Heart left ventricle (tissue), 13 donors: ENCODE data around the gene INPP4A.

Experiments used
- CTCF ChIP-seq, 12 donors: fragments of 200-600 bp; sonication (generic) in 4 of 12; IDR thresholded peaks; one replicate each; pipeline versions ENCODE4 v1.5.0 to v1.8.0; 2018 to 2022; ENCODE audit warnings: antibody characterized with exemption in 12 of 12, mild to moderate bottlenecking in 5 of 12
- POLR2A ChIP-seq, 2 donors: fragments of 450-650 bp; IDR thresholded peaks; one replicate each; pipeline ENCODE4 v1.6.1; 2017; ENCODE audit warnings: antibody characterized with exemption in 2 of 2, mild to moderate bottlenecking in 2 of 2, moderate library complexity in 2 of 2
- donor health status: ischemic (EF 13 %, LVEDD 7.1; RV severe dilation, severe dysfunction).
- donor health status: DM: no; HTN: yes; CAD: no.
- donor health status: DM: no; HTN: no; CAD: no.
- donor health status: ischemic (EF 25% LVEDD 6.9; RV normal size, moderate dysfunction).
- donor health status: ischemic (EF 25% LVEDD 5.7; RV mildly dilated, moderate dysfunction).
- donor health status: ischemic (EF 35%, LVEDD 5.7; RV mildly dilated, moderate dysfunction).
- donor health status: nonischemic (EF 11% LVEDD 7.7; RV severe dilation, severe dysfunction).
- donor health status: DM: yes; HTN: yes; CAD: no.
- donor health status: PGD.
- donor health status: ischemic (EF 29% LVEDD 5.4; RV normal size, mild dysfunction).
- donor health status: nonischemic (EF 23%, LVEDD 6.1; RV moderate dilation, normal function).

- no peak for TF ChIP-seq CTCF (IDR thresholded peaks at IDR 0.05)
- no peak for TF ChIP-seq POLR2A (IDR thresholded peaks at IDR 0.05)
Observed at GRCh38 chr2:98543214-98543613, 98.6 kb downstream of the INPP4A start.
